GM12891 (cell line): ENCODE results near the gene ELAC2.

Experiments
- POLR2A ChIP-seq: IDR thresholded peaks from 2 replicates; pipeline ENCODE4 v1.6.1; 2011; ENCODE audit warnings: low read depth, low read length, control low read depth
- POLR2AphosphoS5 ChIP-seq: IDR thresholded peaks from 2 replicates; pipeline ENCODE4 v1.6.1; 2011; ENCODE audit warnings: low read depth, low read length, control low read depth

GRCh38 chr17:12998461-12998860, 19.4 kb downstream of the ELAC2 start:
- TF ChIP-seq POLR2A (no peak), POLR2AphosphoS5 (no peak)
